Pancreas (tissue), 10 donors: ENCODE data around the gene MTFR1L. TPM values are rescaled to one million over a fixed set of nuclear protein-coding genes. Genes with fewer than 3 reads are reported as not detected.

Experiments
- ATAC-seq, 4 donors: fragments of 200-7000 bp; cut with Tn5 transposase; one replicate each; pipeline versions ENCODE4 v1.8.0 to v1.9.1; 2020; ENCODE audit warnings: mild to moderate bottlenecking in 4 of 4, moderate library complexity in 4 of 4
- DNase-seq, 6 donors: peaks; one replicate each; pipeline ENCODE4 v3.0.0-alpha.2; 2020
- FAIRE-seq: peaks from 2 replicates; lab custom pipeline; 2012; peaks lifted over from hg19 to GRCh38; lab: Jason Lieb, UNC
- H3K27ac ChIP-seq, 4 donors: fragments of 200-600 bp; sonication (generic); 1 replicate in 3 of 4; 2 replicates in 1 of 4; pipeline versions ENCODE4 v1.5.0 to v1.8.0; 2020
- H3K27me3 ChIP-seq, 4 donors: fragments of 200-600 bp; one replicate each; pipeline ENCODE4 v1.8.0; 2021
- H3K36me3 ChIP-seq, 3 donors: fragments of 200-600 bp; sonication (generic) in 1 of 3; one replicate each; pipeline versions ENCODE4 v1.5.0 to v1.8.0; 2020 to 2021
- H3K4me1 ChIP-seq, 3 donors: fragments of 200-600 bp; one replicate each; pipeline ENCODE4 v1.8.0; 2021
- H3K4me3 ChIP-seq, 4 donors: fragments of 200-600 bp; sonication (generic) in 2 of 4; one replicate each; pipeline versions ENCODE4 v1.5.0 to v1.8.0; 2020 to 2021
- H3K9me3 ChIP-seq, 4 donors: fragments of 200-600 bp; one replicate each; pipeline ENCODE4 v1.8.0; 2021
- WGBS, 2 donors: extraction: QIAGEN DNeasy Blood & Tissue Kit; methylation state at CpG; one replicate each; pipeline ENCODE4 v1.1.7; 2013; 5-methylcytosine and 5-hydroxymethylcytosine counted together
- intact Hi-C, 3 donors: fragments of 100-400 bp; cut with DNase I; formaldehyde crosslinking; loops; one replicate each; pipeline versions ENCODE4 v1.11.1 to v1.14.2; 2022
- polyA plus RNA-seq, 2 donors: library from polyadenylated mRNA; stranded (reverse); fragments of 200-250 nt; gene quantifications; one replicate each; pipeline ENCODE4 v1.2.3, GENCODE V29; 2013
- total RNA-seq, 6 donors: library from RNA; stranded (reverse); fragmentation: NEBNext Ultra II Directional in 4 of 6; extraction: Animal tissue kit (Norgen Biotek cat#: 25700) in 4 of 6; gene quantifications; one replicate each; pipeline versions ENCODE4 v1.2.1 to v1.2.4, GENCODE V29; 2021 to 2023
- TF ChIP-seq, protein P1 (sequence below), 4 donors: fragments of 200-600 bp; sonication (generic) in 3 of 4; IDR thresholded peaks; one replicate each; pipeline versions ENCODE4 v1.5.0 to v1.8.0; 2021; ENCODE audit warnings: antibody characterized with exemption in 4 of 4
- donor health status: healthy with polysubstance abuse.
- donor health status: DM: no; HTN: no; CAD: no; lungs with moderate emphysema.
- donor health status: DM: no; HTN: no; CAD: no.
- donor health status: control.
- donor health status: control.
- donor health status: Bipolar disorder and iron deficiency.
- donor health status: DM: yes; HTN: yes; CAD: no.
- donor health status: DM: no; HTN: no; CAD: no.
- donor health status: DM: no; HTN: no; CAD: no.
- donor health status: DM: yes; HTN: yes; CAD: no.

MTFR1L gene
- total and polyA plus RNA-seq, 8 donors: 24.0 to 59.6 (median 27.5) TPM

DNA sequence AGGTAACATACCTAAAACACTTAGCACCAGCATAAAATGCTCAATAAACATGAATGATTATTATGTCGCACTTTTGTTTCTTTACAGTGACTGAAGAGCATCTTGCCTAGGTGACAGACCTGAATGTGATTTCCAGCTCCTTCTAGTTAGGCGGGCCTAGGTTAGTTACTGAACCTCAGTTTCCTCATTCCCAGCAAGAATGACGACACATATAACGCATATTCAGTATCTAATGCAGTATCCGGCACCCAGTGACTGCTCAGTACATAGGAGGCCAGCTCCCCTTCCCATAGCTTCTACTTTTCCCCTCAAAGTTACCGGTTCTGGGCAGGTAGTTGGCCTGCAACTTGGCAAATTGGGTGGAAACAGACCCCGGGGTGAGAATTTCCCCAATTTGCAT is 38.7 kb downstream of the MTFR1L start:
- Histone ChIP-seq H3K27me3 (no peaks in the 10 kb centered on the region), H3K4me3 (peak overlapping the region in 1 of 4 donors; percentile 44), H3K27ac (no peak overlapping the region), H3K36me3 (no peaks in the 10 kb centered on the region), H3K9me3 (no peaks in the 10 kb centered on the region), H3K4me1 (peaks cover 0 to 9% (median 4%) of the 10 kb centered on the region in 3 donors)
- FAIRE-seq (no peak), ATAC-seq (no peak), DNase-seq (no peak)
- TF ChIP-seq, protein P1, sequence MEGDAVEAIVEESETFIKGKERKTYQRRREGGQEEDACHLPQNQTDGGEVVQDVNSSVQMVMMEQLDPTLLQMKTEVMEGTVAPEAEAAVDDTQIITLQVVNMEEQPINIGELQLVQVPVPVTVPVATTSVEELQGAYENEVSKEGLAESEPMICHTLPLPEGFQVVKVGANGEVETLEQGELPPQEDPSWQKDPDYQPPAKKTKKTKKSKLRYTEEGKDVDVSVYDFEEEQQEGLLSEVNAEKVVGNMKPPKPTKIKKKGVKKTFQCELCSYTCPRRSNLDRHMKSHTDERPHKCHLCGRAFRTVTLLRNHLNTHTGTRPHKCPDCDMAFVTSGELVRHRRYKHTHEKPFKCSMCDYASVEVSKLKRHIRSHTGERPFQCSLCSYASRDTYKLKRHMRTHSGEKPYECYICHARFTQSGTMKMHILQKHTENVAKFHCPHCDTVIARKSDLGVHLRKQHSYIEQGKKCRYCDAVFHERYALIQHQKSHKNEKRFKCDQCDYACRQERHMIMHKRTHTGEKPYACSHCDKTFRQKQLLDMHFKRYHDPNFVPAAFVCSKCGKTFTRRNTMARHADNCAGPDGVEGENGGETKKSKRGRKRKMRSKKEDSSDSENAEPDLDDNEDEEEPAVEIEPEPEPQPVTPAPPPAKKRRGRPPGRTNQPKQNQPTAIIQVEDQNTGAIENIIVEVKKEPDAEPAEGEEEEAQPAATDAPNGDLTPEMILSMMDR (IDR thresholded peaks at IDR 0.05): no peak
- WGBS, 2 donors: 49 to 55% methylated on average over 7 of the region's 7 CpGs
- intact Hi-C loops: no loop called here

DNA sequence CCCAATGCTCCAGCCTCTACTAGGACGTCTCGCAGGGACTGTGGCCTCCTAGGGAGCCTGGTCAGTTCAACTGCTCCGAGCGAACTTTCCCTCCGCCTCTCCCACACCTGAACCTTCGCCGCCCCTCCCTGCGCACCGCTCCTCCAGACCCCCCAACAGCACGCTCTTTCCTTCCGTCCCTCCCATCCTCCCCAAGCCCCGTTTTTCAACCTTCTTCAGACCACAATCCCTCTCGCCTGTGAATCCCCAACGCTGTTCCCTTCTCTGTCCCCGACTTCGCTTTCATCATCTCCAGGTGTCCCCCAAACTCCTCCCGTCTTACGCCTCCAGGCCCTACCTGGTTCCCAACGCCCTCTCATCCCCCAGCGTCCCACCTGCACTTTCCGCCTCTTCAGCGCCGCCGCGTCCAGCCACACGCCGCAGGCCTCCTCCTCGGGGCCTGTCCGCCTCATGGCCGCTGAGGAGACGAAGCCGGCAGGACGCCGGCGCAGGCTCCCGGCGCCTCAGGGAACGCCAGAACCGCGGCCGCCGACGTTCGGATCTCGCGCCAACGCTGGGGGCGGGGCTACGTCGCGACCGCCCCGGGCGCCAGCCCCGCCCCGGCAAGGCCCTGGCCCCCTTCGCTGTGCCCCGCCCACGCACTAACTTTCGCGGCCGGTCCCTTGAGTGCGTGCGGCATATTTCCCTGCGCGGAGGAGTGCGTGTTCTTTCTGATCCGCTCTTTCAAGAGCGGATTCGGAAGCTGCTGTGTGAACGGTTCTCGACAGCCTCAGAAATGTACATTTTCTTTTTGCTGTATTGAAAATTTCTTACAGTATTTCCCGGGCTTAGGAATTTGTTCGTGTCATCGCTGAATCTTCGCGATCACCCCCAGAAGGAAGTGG is 39.4 kb downstream of the MTFR1L start, which contains the start of gene AUNIP:
TSS of gene AUNIP (minus strand) at position 552 of the 884 bp plus-strand sequence. CDS start at position 452, 100 bp downstream.
- peak within 1 kb of the TSS; percentile 2 to 66 (median 48) for H3K27ac ChIP-seq
- TF ChIP-seq, protein P1 (IDR thresholded peaks at IDR 0.05): no peak
- peak within 1 kb of the TSS; percentile 11 to 44 (median 28) for H3K4me3 ChIP-seq
- H3K9me3 ChIP-seq: no peaks in the 10 kb centered on the region
- intact Hi-C loops: no loop called here
- ATAC-seq (peak; percentile 98 to 99 (median 98)), DNase-seq (peak; percentile 84 to 92 (median 90)), FAIRE-seq (no peak)
- H3K27me3 ChIP-seq: no peaks in the 10 kb centered on the region
- 3% methylated on average over 76 to 77 of the region's 77 CpGs for WGBS, 2 donors
- peaks cover 0 to 9% (median 4%) of the 10 kb centered on the region in 3 donors for H3K4me1 ChIP-seq
- no peaks in the 10 kb centered on the region for H3K36me3 ChIP-seq

DNA sequence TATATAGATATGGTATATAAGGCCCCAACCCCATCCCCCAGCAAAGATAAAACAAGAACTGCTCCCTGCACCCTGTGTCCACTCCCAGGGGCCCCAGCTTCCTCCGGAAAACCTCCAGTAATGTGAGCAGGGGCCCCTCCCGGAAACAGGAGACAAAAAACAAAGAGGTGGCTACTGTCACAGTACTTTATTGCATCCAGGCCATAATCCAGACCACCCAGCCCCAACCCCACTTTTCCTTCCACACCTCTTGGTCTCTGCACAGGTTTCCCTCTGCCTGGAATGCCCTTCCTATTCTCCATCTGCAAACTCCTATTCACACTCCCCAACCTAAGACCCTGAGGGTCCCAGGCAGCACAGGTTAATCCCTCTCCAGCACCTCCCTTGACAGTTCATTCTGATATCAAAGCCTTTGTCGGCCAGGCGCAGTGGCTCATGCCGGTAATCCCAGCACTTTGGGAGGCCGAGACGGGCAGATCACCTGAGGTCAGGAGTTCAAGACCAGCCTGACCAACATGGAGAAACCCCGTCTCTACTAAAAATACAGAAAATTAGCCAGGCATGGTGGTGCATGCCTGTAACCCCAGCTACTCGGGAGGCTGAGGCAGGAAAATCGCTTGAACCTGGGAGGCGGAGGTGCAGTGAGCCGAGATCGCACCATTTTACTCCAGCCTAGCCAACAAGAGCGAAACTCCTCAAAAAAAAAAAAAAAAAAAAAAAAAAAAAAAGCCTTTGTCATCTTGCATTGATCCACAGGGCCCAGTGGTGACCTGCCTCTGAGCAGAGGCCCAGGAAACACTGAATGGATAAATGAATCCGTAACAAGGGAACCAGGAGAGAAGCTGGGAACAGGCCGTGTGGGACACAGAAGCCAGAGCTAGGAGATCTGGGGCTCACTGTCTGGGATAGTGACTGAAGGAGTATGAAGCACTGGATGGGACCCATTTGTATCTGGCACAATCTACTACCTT is 41.8 kb downstream of the MTFR1L start:
- ATAC-seq (no peak), FAIRE-seq (no peak), DNase-seq (no peak)
- Histone ChIP-seq H3K4me1 (peaks cover 3 to 15% (median 6%) of the 10 kb centered on the region in 3 donors), H3K36me3 (no peaks in the 10 kb centered on the region), H3K27me3 (no peaks in the 10 kb centered on the region), H3K9me3 (no peaks in the 10 kb centered on the region), H3K27ac (no peak overlapping the region), H3K4me3 (no peak overlapping the region)
- TF ChIP-seq, protein P1 (IDR thresholded peaks at IDR 0.05): no peak
- 81 to 86% methylated on average over 16 of the region's 16 CpGs for WGBS, 2 donors
- intact Hi-C loops: no loop called here

DNA sequence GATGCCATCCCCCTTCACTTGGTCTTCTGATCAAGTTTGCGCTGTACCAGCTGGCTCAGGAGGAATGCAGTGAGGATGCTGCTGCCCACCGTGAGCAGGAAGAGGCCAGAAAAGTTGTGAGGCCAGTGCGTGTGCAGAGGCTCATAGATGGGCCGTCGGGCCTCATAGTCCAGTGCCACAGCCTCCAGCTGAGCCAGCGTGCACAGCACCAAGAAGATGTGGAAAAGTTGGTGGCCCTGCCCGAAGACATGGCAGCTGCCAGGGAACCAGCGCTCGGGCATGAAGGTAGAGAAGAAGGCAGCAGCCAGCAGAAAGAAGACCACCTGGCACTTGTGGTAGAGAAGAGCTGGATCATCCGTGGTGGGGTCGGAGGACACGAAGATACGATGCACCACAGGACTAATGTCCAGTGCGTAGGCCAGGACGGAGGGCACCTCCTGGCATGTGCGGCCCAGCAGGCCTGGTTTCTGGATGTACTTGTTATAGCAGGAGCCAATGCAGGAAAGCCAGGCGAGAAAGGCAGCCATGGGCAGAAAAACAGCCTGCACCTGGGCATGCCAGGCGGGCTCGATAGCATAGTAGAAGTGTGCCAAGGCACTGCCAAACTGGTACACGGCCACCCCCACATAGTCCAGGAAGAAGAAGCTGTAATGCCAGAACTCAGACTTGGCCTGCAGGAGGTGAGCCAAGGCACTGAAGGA is 43.2 kb downstream of the MTFR1L start:
- Histone ChIP-seq H3K4me3 (no peak overlapping the region), H3K36me3 (no peaks in the 10 kb centered on the region), H3K4me1 (peaks cover 14 to 26% (median 15%) of the 10 kb centered on the region in 3 donors), H3K27ac (no peak overlapping the region), H3K27me3 (no peaks in the 10 kb centered on the region), H3K9me3 (no peaks in the 10 kb centered on the region)
- ATAC-seq (no peak), DNase-seq (no peak), FAIRE-seq (no peak)
- 81 to 87% methylated on average over 20 of the region's 20 CpGs for WGBS, 2 donors
- intact Hi-C loops: no loop called here
- TF ChIP-seq, protein P1 (IDR thresholded peaks at IDR 0.05): no peak
